HepG2 (cell line): ENCODE results near the gene HKDC1. TPM values are rescaled to one million over a fixed set of nuclear protein-coding genes. Genes with fewer than 3 reads are reported as not detected.

Experiments used
- ARHGAP35 ChIP-seq: sonication (generic); formaldehyde crosslinking; IDR thresholded peaks from 2 replicates; pipeline ENCODE4 v1.9.0; 2022; ENCODE audit warnings: mild to moderate bottlenecking, inconsistent platforms, moderate library complexity, missing genetic modification reagents, borderline replicate concordance
- GABPB1 ChIP-seq: IDR thresholded peaks from 2 replicates; pipeline ENCODE4 v1.6.1; 2016; ENCODE audit warnings: mild to moderate bottlenecking, missing genetic modification reagents, moderate library complexity, missing compliant biosample characterization
- HES4 ChIP-seq: sonication (generic); formaldehyde crosslinking; IDR thresholded peaks from 2 replicates; pipeline ENCODE4 v1.9.0; 2021; ENCODE audit warnings: mild to moderate bottlenecking, missing genetic modification reagents, borderline replicate concordance
- HOXD1 ChIP-seq: sonication (generic); formaldehyde crosslinking; IDR thresholded peaks from 2 replicates; pipeline ENCODE4 v1.5.0; 2020; ENCODE audit warnings: missing genetic modification reagents
- MTF2 ChIP-seq: sonication (generic); formaldehyde crosslinking; IDR thresholded peaks from 2 replicates; pipeline ENCODE4 v1.5.0; 2020; ENCODE audit warnings: missing genetic modification reagents, borderline replicate concordance
- NBN ChIP-seq: fragments of 450-650 bp; conservative IDR thresholded peaks from 2 replicates; pipeline ENCODE4 v1.6.1; 2017
- NFIC ChIP-seq: IDR thresholded peaks from 2 replicates; pipeline ENCODE4 v1.6.1; 2012; ENCODE audit warnings: mild to moderate bottlenecking, low read length, inconsistent platforms
- RBM39 ChIP-seq: fragments of 200-400 bp; formaldehyde crosslinking; IDR thresholded peaks from one replicate; pipeline ENCODE4 v1.6.1; 2018; ENCODE audit warnings: antibody characterized with exemption, mild to moderate bottlenecking, low read depth, low read length; ENCODE audit not compliant: poor library complexity, severe bottlenecking
- STAG1 ChIP-seq: sonication (generic); formaldehyde crosslinking; IDR thresholded peaks from 2 replicates; pipeline ENCODE4 v1.4.0; 2020; ENCODE audit warnings: missing genetic modification reagents
- TBL1XR1 ChIP-seq: fragments of 150-350 bp; IDR thresholded peaks from 2 replicates; pipeline ENCODE4 v1.6.1; 2014; ENCODE audit warnings: borderline replicate concordance, low read length; ENCODE audit not compliant: partially characterized antibody
- TP53 ChIP-seq: sonication (generic); formaldehyde crosslinking; conservative IDR thresholded peaks from 2 replicates; pipeline ENCODE4 v1.4.0; 2020; ENCODE audit warnings: missing genetic modification reagents
- WIZ ChIP-seq: sonication (generic); formaldehyde crosslinking; IDR thresholded peaks from 2 replicates; pipeline ENCODE4 v1.5.1; 2020; ENCODE audit warnings: mild to moderate bottlenecking, missing genetic modification reagents
- ZMAT3 ChIP-seq: sonication (generic); formaldehyde crosslinking; conservative IDR thresholded peaks from 2 replicates; pipeline ENCODE4 v1.7.0; 2021; ENCODE audit warnings: missing genetic modification reagents
- ZNF441 ChIP-seq: sonication (generic); formaldehyde crosslinking; IDR thresholded peaks from 2 replicates; pipeline ENCODE4 v1.7.0; 2021; ENCODE audit warnings: missing genetic modification reagents, borderline replicate concordance
- ZNF563 ChIP-seq: sonication (generic); formaldehyde crosslinking; IDR thresholded peaks from 2 replicates; pipeline ENCODE4 v1.8.0; 2022; ENCODE audit warnings: mild to moderate bottlenecking, moderate library complexity, missing genetic modification reagents
- ZNF775 ChIP-seq: sonication (generic); formaldehyde crosslinking; IDR thresholded peaks from 2 replicates; pipeline ENCODE4 v1.4.0; 2020; ENCODE audit warnings: missing genetic modification reagents, mild to moderate bottlenecking, moderate library complexity, borderline replicate concordance
- ZNF792 ChIP-seq: IDR thresholded peaks from 2 replicates; pipeline ENCODE4 v1.6.1; 2016
- polyA plus RNA-seq, 8 experiments: library from polyadenylated mRNA; depleted of rRNA in 3 of 8; stranded (reverse) in 7 of 8; unstranded in 1 of 8; fragments of >200 nt; fragmentation: Illumina TruSeq in 4 of 8; extraction: Trizol in 4 of 8; gene quantifications; 2 replicates each; pipeline versions ENCODE4 v1.2.1 to v1.2.3, GENCODE V29; 2011 to 2016; ENCODE audit warnings: low read depth in 4 of 8, missing spikeins in 1 of 8, mixed read lengths in 1 of 8; ENCODE audit not compliant: insufficient read depth in 1 of 8
- total RNA-seq, 5 experiments: library from RNA; depleted of rRNA; stranded (reverse); fragments of >200 nt; fragmentation: Illumina TruSeq; extraction: Trizol; gene quantifications; 2 replicates each; pipeline ENCODE4 v1.2.3, GENCODE V29; 2016; ENCODE audit warnings: low read depth in 1 of 5
- TF ChIP-seq, protein P1 (sequence below): sonication (generic); formaldehyde crosslinking; IDR thresholded peaks from 2 replicates; pipeline ENCODE4 v1.4.0; 2020; ENCODE audit warnings: mild to moderate bottlenecking, missing genetic modification reagents
- TF ChIP-seq, protein P2 (sequence below): sonication (generic); formaldehyde crosslinking; conservative IDR thresholded peaks from 2 replicates; pipeline ENCODE4 v1.8.0; 2022; ENCODE audit warnings: mild to moderate bottlenecking, moderate library complexity, missing genetic modification reagents
- TF ChIP-seq, protein P3 (sequence below): sonication (generic); formaldehyde crosslinking; conservative IDR thresholded peaks from 2 replicates; pipeline ENCODE4 v1.8.0; 2022; ENCODE audit warnings: missing genetic modification reagents
- TF ChIP-seq, protein P4 (sequence below): sonication (generic); IDR thresholded peaks from 2 replicates; pipeline ENCODE4 v1.6.1; 2016; ENCODE audit warnings: low read depth, borderline replicate concordance
- TF ChIP-seq, protein P5 (sequence below): sonication (generic); formaldehyde crosslinking; IDR thresholded peaks from 2 replicates; pipeline ENCODE4 v1.5.0; 2020; ENCODE audit warnings: missing genetic modification reagents
- TF ChIP-seq, protein P6 (sequence below): sonication (generic); formaldehyde crosslinking; IDR thresholded peaks from 2 replicates; pipeline ENCODE4 v1.5.0; 2020; ENCODE audit warnings: missing genetic modification reagents

HKDC1 gene
- total and polyA plus RNA-seq, 2 of the 13 experiments (the other 11 are each of a cell fraction or from before 2014, with no cell fraction given), result 8.1 to 12.4 TPM

DNA sequence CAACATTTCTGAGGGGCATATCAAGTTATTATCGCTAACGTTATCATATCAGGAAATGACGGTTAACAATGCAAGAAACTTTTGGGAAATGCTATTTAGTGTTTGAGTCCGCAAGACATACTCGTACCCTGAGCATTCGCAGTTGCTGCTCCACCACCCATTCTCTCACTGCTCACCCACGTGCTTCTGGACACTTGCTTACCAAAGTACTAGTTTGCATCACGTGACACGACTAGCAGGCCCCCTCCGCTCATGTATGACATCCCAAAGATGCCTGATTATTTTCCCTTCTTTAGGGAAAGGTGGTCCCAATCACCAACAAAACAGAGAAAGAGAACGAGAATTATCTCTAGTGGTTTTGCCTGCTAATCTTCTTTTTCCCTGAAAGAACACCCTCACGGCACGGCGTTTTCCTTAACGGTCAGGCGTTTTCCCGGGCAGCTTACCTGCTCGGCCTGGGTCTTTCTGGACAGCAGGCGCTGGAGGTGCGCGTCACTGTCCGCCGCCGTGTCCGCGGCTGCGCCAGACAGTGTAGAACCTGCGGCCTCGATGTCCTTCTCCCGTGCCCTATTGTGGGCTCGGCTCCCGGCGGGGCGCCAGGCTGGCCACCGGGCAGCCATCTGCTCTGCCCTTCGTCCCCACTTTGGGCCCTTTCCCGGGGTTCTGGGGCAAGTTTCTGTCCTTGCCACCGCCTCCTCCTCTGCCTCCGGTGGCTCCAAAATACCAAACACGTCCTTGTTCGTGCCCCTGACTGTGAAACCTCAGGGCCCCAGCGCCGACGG, 40.2 kb upstream of the HKDC1 start, which contains the start of gene SUPV3L1 (continued):
- TF ChIP-seq, protein P1, sequence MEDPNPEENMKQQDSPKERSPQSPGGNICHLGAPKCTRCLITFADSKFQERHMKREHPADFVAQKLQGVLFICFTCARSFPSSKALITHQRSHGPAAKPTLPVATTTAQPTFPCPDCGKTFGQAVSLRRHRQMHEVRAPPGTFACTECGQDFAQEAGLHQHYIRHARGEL, result no peak
- peak; percentile 85 for TF ChIP-seq GABPB1 (CRISPR knock-in tag)
- TF ChIP-seq, protein P2, sequence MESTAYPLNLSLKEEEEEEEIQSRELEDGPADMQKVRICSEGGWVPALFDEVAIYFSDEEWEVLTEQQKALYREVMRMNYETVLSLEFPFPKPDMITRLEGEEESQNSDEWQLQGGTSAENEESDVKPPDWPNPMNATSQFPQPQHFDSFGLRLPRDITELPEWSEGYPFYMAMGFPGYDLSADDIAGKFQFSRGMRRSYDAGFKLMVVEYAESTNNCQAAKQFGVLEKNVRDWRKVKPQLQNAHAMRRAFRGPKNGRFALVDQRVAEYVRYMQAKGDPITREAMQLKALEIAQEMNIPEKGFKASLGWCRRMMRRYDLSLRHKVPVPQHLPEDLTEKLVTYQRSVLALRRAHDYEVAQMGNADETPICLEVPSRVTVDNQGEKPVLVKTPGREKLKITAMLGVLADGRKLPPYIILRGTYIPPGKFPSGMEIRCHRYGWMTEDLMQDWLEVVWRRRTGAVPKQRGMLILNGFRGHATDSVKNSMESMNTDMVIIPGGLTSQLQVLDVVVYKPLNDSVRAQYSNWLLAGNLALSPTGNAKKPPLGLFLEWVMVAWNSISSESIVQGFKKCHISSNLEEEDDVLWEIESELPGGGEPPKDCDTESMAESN, result peak; percentile 62
- TF ChIP-seq ZNF441 (CRISPR knock-in tag), result 0 out of 2 replicates have a peak, but pooled peaks have one; percentile 1
- TF ChIP-seq TP53, result 0 out of 2 replicates have a peak, but pooled peaks have one; percentile 55
- no peak for TF ChIP-seq MTF2 (CRISPR knock-in tag)
- no peak; the same call in 1 of the 2 replicates for TF ChIP-seq WIZ (CRISPR knock-in tag)
- TF ChIP-seq, protein P3, sequence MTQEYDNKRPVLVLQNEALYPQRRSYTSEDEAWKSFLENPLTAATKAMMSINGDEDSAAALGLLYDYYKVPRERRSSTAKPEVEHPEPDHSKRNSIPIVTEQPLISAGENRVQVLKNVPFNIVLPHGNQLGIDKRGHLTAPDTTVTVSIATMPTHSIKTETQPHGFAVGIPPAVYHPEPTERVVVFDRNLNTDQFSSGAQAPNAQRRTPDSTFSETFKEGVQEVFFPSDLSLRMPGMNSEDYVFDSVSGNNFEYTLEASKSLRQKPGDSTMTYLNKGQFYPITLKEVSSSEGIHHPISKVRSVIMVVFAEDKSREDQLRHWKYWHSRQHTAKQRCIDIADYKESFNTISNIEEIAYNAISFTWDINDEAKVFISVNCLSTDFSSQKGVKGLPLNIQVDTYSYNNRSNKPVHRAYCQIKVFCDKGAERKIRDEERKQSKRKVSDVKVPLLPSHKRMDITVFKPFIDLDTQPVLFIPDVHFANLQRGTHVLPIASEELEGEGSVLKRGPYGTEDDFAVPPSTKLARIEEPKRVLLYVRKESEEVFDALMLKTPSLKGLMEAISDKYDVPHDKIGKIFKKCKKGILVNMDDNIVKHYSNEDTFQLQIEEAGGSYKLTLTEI (CRISPR knock-in tag), result no peak
- TF ChIP-seq, protein P4, sequence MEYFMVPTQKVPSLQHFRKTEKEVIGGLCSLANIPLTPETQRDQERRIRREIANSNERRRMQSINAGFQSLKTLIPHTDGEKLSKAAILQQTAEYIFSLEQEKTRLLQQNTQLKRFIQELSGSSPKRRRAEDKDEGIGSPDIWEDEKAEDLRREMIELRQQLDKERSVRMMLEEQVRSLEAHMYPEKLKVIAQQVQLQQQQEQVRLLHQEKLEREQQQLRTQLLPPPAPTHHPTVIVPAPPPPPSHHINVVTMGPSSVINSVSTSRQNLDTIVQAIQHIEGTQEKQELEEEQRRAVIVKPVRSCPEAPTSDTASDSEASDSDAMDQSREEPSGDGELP, result no peak
- no peak for TF ChIP-seq ZNF563 (CRISPR knock-in tag)
- TF ChIP-seq NBN, result no peak
- TF ChIP-seq ZNF775 (CRISPR knock-in tag), result no peak
- TF ChIP-seq STAG1 (CRISPR knock-in tag), result no peak
- peak; percentile 66 for TF ChIP-seq ZNF792 (CRISPR knock-in tag)
- TF ChIP-seq NFIC, result no peak; the same call in 1 of the 2 replicates
- TF ChIP-seq ARHGAP35 (CRISPR knock-in tag), result 0 out of 2 replicates have a peak, but pooled peaks have one; percentile 41
- TF ChIP-seq HOXD1 (CRISPR knock-in tag), result peak; percentile 59; the same call in 1 of the 2 replicates
- 0 out of 2 replicates have a peak, but pooled peaks have one; percentile 50 for TF ChIP-seq ZMAT3
- TF ChIP-seq RBM39, result peak; percentile 35
- TF ChIP-seq, protein P5, sequence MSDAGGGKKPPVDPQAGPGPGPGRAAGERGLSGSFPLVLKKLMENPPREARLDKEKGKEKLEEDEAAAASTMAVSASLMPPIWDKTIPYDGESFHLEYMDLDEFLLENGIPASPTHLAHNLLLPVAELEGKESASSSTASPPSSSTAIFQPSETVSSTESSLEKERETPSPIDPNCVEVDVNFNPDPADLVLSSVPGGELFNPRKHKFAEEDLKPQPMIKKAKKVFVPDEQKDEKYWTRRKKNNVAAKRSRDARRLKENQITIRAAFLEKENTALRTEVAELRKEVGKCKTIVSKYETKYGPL, result no peak
- no peak for TF ChIP-seq HES4
- TF ChIP-seq, protein P6, sequence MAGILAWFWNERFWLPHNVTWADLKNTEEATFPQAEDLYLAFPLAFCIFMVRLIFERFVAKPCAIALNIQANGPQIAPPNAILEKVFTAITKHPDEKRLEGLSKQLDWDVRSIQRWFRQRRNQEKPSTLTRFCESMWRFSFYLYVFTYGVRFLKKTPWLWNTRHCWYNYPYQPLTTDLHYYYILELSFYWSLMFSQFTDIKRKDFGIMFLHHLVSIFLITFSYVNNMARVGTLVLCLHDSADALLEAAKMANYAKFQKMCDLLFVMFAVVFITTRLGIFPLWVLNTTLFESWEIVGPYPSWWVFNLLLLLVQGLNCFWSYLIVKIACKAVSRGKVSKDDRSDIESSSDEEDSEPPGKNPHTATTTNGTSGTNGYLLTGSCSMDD (CRISPR knock-in tag), result no peak
- peak; percentile 64 for TF ChIP-seq TBL1XR1
